WTC11 (cell line): ENCODE results near the gene LSP1. TPM values are rescaled to one million over a fixed set of nuclear protein-coding genes. Genes with fewer than 3 reads are reported as not detected.

Source experiments
- ATAC-seq: fragments of 200-7000 bp; cut with Tn5 transposase; 2 replicates; pipeline ENCODE4 v1.10.0; 2021; ENCODE audit warnings: mild to moderate bottlenecking, moderate library complexity
- CTCF ChIA-PET: fragments of 300-600 bp; sonication (Branson Sonifier 250); formaldehyde crosslinking; loops from one replicate; lab custom pipeline; 2021; ENCODE audit warnings: antibody characterized with exemption; lab: Charles Lee
- POLR2A ChIA-PET: fragments of 350-600 bp; sonication (Branson Sonifier 250); formaldehyde crosslinking; loops from one replicate; lab custom pipeline; 2021; ENCODE audit warnings: antibody characterized with exemption; lab: Charles Lee
- DNase-seq: peaks from one replicate; pipeline ENCODE4 v3.0.0; 2021; ENCODE audit warnings: low spot score
- H3K27ac Mint-ChIP-seq: 2 replicates; pipeline ENCODE4 v1.8.0; 2021; ENCODE audit warnings: mixed read lengths
- H3K27me3 Mint-ChIP-seq: 2 replicates; pipeline ENCODE4 v1.8.0; 2021; ENCODE audit warnings: low read depth, mild to moderate bottlenecking, moderate library complexity, mixed read lengths
- H3K36me3 Mint-ChIP-seq: 2 replicates; pipeline ENCODE4 v1.8.0; 2021; ENCODE audit warnings: mixed read lengths
- H3K4me1 Mint-ChIP-seq: 2 replicates; pipeline ENCODE4 v1.8.0; 2022; ENCODE audit warnings: mixed read lengths
- H3K4me3 Mint-ChIP-seq: 2 replicates; pipeline ENCODE4 v1.8.0; 2021; ENCODE audit warnings: mild to moderate bottlenecking, moderate library complexity, mixed read lengths
- H3K9me3 Mint-ChIP-seq: 2 replicates; pipeline ENCODE4 v1.8.0; 2021; ENCODE audit warnings: mixed read lengths
- FOXJ3 ChIP-seq: sonication (generic); formaldehyde crosslinking; IDR thresholded peaks from 2 replicates; pipeline ENCODE4 v1.9.0; 2021; ENCODE audit warnings: missing genetic modification reagents, mild to moderate bottlenecking, borderline replicate concordance
- KAT7 ChIP-seq: sonication (generic); formaldehyde crosslinking; IDR thresholded peaks from 2 replicates; pipeline ENCODE4 v1.8.1; 2023; ENCODE audit warnings: missing genetic modification reagents, mild to moderate bottlenecking, borderline replicate concordance
- NR2C2 ChIP-seq: sonication (generic); formaldehyde crosslinking; IDR thresholded peaks from 2 replicates; pipeline ENCODE4 v1.8.0; 2022; ENCODE audit warnings: mild to moderate bottlenecking, missing genetic modification reagents
- SP1 ChIP-seq: sonication (generic); formaldehyde crosslinking; conservative IDR thresholded peaks from 2 replicates; pipeline ENCODE4 v1.8.1; 2022; ENCODE audit warnings: missing genetic modification reagents
- TCF7 ChIP-seq: sonication (generic); formaldehyde crosslinking; IDR thresholded peaks from 2 replicates; pipeline ENCODE4 v1.8.0; 2022; ENCODE audit warnings: mild to moderate bottlenecking, low read depth, missing genetic modification reagents, moderate library complexity
- TEAD1 ChIP-seq: sonication (generic); formaldehyde crosslinking; IDR thresholded peaks from 2 replicates; pipeline ENCODE4 v1.8.0; 2022; ENCODE audit warnings: mild to moderate bottlenecking, missing genetic modification reagents
- TEAD4 ChIP-seq: sonication (generic); formaldehyde crosslinking; IDR thresholded peaks from 2 replicates; pipeline ENCODE4 v1.8.0; 2022; ENCODE audit warnings: mild to moderate bottlenecking, missing genetic modification reagents
- ZNF396 ChIP-seq: fragments of 250-450 bp; sonication (Bioruptor Pico); IDR thresholded peaks from 2 replicates; pipeline ENCODE4 v1.8.0; 2021; ENCODE audit warnings: mild to moderate bottlenecking, moderate library complexity, borderline replicate concordance
- ZNF416 ChIP-seq: fragments of 250-450 bp; sonication (Bioruptor Pico); IDR thresholded peaks from 2 replicates; pipeline ENCODE4 v1.9.0; 2021; ENCODE audit warnings: mild to moderate bottlenecking, inconsistent platforms
- ZNF423 ChIP-seq: fragments of 250-450 bp; sonication (Bioruptor Pico); IDR thresholded peaks from 2 replicates; pipeline ENCODE4 v2.1.2; 2022; ENCODE audit warnings: mild to moderate bottlenecking, moderate library complexity
- total RNA-seq: library from RNA; stranded (reverse); gene quantifications from 3 replicates; pipeline ENCODE4 v1.2.3, GENCODE V29; 2021
- TF ChIP-seq, protein P1 (sequence below): sonication (generic); formaldehyde crosslinking; IDR thresholded peaks from 2 replicates; pipeline ENCODE4 v1.8.0; 2023; ENCODE audit warnings: missing genetic modification reagents, mild to moderate bottlenecking, borderline replicate concordance
- TF ChIP-seq, protein P2 (sequence below): fragments of 250-450 bp; sonication (Bioruptor Pico); IDR thresholded peaks from 2 replicates; pipeline ENCODE4 v1.9.0; 2021; ENCODE audit warnings: mild to moderate bottlenecking
- TF ChIP-seq, protein P3 (sequence below): sonication (generic); formaldehyde crosslinking; IDR thresholded peaks from 2 replicates; pipeline ENCODE4 v1.8.0; 2023; ENCODE audit warnings: missing genetic modification reagents
- TF ChIP-seq, protein P4 (sequence below): sonication (generic); formaldehyde crosslinking; IDR thresholded peaks from 2 replicates; pipeline ENCODE4 v1.8.0; 2023; ENCODE audit warnings: mild to moderate bottlenecking, missing genetic modification reagents
- TF ChIP-seq, protein P5 (sequence below): sonication (generic); formaldehyde crosslinking; IDR thresholded peaks from 2 replicates; pipeline ENCODE4 v1.8.1; 2023; ENCODE audit warnings: mild to moderate bottlenecking, missing genetic modification reagents
- TF ChIP-seq, protein P6 (sequence below): sonication (generic); formaldehyde crosslinking; IDR thresholded peaks from 2 replicates; pipeline ENCODE4 v1.8.0; 2022; ENCODE audit warnings: mild to moderate bottlenecking, missing genetic modification reagents

LSP1 gene
- total RNA-seq, 1 experiment from 2014 or later: 0.77 TPM

DNA sequence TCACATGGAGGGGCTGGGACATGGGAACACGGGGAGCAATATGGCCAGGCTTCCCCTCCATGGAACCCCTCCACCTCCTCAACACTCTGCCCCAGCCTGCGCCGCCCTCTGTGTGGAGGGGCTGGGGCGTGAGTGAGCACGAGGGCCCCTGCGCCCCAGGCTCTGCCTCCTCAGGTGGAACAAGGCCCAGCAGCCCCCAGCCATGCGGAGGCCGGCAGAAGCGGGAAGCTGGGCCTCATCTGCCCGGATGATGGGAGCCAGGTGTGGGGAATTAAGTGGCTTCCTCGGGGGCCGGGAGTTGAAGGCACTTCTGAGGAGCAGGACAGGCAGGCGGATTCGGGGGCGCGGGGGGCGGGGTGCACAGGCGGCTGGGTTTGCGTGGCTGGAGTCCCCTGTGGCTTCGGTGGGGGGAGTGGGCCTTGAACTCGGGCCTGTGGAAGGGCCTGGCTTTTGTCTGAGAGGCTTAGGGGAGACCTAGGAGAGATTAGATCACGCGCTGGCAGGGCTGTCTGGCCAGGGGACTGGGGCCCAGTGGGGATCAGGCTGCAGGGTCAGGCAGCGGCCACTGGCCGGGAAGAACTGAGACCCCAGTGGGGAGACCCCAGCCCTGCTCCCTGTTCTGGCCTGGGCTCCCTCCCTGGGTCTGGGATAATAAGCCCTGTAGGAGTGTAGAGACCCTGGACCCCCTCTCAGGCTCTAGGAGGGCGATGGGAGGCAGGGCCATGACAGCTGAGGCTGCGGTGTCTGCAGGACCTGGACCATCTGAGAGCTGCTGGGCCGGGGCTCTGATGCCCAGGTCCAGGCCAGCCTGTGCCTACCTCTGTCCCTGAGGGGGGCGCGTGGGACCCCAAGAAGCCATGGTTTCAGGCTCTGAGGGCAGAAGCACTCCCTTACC lies 25.5 kb downstream of the LSP1 start (continued):
- TF ChIP-seq, protein P1, sequence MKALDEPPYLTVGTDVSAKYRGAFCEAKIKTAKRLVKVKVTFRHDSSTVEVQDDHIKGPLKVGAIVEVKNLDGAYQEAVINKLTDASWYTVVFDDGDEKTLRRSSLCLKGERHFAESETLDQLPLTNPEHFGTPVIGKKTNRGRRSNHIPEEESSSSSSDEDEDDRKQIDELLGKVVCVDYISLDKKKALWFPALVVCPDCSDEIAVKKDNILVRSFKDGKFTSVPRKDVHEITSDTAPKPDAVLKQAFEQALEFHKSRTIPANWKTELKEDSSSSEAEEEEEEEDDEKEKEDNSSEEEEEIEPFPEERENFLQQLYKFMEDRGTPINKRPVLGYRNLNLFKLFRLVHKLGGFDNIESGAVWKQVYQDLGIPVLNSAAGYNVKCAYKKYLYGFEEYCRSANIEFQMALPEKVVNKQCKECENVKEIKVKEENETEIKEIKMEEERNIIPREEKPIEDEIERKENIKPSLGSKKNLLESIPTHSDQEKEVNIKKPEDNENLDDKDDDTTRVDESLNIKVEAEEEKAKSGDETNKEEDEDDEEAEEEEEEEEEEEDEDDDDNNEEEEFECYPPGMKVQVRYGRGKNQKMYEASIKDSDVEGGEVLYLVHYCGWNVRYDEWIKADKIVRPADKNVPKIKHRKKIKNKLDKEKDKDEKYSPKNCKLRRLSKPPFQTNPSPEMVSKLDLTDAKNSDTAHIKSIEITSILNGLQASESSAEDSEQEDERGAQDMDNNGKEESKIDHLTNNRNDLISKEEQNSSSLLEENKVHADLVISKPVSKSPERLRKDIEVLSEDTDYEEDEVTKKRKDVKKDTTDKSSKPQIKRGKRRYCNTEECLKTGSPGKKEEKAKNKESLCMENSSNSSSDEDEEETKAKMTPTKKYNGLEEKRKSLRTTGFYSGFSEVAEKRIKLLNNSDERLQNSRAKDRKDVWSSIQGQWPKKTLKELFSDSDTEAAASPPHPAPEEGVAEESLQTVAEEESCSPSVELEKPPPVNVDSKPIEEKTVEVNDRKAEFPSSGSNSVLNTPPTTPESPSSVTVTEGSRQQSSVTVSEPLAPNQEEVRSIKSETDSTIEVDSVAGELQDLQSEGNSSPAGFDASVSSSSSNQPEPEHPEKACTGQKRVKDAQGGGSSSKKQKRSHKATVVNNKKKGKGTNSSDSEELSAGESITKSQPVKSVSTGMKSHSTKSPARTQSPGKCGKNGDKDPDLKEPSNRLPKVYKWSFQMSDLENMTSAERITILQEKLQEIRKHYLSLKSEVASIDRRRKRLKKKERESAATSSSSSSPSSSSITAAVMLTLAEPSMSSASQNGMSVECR: no peak
- TF ChIP-seq KAT7 (CRISPR knock-in tag): no peak
- TF ChIP-seq ZNF416 (CRISPR knock-in tag): no peak
- TF ChIP-seq FOXJ3 (CRISPR knock-in tag): no peak
- no peak for TF ChIP-seq NR2C2 (CRISPR knock-in tag)

DNA sequence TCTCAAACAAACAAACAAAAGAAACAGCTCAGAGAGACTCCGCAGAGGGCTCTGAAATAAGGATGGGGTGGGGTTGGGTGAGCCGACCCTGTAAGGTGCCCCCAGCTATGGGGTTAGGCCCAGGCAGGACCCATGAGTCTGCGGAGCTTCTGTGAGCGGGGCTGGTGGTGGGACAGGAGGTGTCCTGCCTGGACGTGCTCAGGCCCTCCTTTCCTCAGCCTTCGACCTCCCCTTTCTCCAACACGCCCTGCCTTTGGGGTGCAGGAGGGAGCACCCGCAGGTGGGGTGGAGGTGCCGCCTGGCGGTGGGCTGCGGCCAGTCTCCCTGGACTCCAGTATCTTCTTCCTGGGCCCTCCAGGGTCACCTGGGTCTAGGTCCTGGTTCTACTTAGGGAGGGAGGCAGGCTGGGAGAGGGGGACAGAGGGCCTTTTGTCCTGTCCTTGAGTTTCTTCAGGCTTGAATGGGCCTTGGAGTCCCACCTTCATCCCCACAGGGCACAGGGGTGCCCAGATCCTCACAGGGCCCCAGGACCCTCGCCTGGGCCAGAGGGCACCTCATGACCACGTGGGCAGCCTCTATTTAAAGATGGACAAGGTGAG lies 26.6 kb downstream of the LSP1 start:
- no peak for DNase-seq
- no peaks in the 10 kb centered on the region; the same call in 1 of the 2 replicates for H3K27me3 Mint-ChIP-seq
- CTCF ChIA-PET: interaction anchor here (0.9 to 6.0 kb wide), 3 partner anchors 54 to 272 kb away, joined by 3 to 69 read pairs (median 3); no protein-coding TSS in a partner anchor
- no peaks in the 10 kb centered on the region for H3K9me3 Mint-ChIP-seq
- no peak for ATAC-seq
- H3K36me3 Mint-ChIP-seq: no peaks in the 10 kb centered on the region
- TF ChIP-seq, protein P2, sequence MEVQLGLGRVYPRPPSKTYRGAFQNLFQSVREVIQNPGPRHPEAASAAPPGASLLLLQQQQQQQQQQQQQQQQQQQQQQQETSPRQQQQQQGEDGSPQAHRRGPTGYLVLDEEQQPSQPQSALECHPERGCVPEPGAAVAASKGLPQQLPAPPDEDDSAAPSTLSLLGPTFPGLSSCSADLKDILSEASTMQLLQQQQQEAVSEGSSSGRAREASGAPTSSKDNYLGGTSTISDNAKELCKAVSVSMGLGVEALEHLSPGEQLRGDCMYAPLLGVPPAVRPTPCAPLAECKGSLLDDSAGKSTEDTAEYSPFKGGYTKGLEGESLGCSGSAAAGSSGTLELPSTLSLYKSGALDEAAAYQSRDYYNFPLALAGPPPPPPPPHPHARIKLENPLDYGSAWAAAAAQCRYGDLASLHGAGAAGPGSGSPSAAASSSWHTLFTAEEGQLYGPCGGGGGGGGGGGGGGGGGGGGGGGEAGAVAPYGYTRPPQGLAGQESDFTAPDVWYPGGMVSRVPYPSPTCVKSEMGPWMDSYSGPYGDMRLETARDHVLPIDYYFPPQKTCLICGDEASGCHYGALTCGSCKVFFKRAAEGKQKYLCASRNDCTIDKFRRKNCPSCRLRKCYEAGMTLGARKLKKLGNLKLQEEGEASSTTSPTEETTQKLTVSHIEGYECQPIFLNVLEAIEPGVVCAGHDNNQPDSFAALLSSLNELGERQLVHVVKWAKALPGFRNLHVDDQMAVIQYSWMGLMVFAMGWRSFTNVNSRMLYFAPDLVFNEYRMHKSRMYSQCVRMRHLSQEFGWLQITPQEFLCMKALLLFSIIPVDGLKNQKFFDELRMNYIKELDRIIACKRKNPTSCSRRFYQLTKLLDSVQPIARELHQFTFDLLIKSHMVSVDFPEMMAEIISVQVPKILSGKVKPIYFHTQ (CRISPR knock-in tag): no peak
- TF ChIP-seq TEAD4 (CRISPR knock-in tag): no peak
- TF ChIP-seq, protein P3, sequence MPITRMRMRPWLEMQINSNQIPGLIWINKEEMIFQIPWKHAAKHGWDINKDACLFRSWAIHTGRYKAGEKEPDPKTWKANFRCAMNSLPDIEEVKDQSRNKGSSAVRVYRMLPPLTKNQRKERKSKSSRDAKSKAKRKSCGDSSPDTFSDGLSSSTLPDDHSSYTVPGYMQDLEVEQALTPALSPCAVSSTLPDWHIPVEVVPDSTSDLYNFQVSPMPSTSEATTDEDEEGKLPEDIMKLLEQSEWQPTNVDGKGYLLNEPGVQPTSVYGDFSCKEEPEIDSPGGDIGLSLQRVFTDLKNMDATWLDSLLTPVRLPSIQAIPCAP: no peak
- TF ChIP-seq, protein P4, sequence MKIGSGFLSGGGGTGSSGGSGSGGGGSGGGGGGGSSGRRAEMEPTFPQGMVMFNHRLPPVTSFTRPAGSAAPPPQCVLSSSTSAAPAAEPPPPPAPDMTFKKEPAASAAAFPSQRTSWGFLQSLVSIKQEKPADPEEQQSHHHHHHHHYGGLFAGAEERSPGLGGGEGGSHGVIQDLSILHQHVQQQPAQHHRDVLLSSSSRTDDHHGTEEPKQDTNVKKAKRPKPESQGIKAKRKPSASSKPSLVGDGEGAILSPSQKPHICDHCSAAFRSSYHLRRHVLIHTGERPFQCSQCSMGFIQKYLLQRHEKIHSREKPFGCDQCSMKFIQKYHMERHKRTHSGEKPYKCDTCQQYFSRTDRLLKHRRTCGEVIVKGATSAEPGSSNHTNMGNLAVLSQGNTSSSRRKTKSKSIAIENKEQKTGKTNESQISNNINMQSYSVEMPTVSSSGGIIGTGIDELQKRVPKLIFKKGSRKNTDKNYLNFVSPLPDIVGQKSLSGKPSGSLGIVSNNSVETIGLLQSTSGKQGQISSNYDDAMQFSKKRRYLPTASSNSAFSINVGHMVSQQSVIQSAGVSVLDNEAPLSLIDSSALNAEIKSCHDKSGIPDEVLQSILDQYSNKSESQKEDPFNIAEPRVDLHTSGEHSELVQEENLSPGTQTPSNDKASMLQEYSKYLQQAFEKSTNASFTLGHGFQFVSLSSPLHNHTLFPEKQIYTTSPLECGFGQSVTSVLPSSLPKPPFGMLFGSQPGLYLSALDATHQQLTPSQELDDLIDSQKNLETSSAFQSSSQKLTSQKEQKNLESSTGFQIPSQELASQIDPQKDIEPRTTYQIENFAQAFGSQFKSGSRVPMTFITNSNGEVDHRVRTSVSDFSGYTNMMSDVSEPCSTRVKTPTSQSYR: no peak
- TF ChIP-seq, protein P5, sequence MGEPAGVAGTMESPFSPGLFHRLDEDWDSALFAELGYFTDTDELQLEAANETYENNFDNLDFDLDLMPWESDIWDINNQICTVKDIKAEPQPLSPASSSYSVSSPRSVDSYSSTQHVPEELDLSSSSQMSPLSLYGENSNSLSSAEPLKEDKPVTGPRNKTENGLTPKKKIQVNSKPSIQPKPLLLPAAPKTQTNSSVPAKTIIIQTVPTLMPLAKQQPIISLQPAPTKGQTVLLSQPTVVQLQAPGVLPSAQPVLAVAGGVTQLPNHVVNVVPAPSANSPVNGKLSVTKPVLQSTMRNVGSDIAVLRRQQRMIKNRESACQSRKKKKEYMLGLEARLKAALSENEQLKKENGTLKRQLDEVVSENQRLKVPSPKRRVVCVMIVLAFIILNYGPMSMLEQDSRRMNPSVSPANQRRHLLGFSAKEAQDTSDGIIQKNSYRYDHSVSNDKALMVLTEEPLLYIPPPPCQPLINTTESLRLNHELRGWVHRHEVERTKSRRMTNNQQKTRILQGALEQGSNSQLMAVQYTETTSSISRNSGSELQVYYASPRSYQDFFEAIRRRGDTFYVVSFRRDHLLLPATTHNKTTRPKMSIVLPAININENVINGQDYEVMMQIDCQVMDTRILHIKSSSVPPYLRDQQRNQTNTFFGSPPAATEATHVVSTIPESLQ (CRISPR knock-in tag): no peak
- no peak for TF ChIP-seq ZNF423
- TF ChIP-seq, protein P6, sequence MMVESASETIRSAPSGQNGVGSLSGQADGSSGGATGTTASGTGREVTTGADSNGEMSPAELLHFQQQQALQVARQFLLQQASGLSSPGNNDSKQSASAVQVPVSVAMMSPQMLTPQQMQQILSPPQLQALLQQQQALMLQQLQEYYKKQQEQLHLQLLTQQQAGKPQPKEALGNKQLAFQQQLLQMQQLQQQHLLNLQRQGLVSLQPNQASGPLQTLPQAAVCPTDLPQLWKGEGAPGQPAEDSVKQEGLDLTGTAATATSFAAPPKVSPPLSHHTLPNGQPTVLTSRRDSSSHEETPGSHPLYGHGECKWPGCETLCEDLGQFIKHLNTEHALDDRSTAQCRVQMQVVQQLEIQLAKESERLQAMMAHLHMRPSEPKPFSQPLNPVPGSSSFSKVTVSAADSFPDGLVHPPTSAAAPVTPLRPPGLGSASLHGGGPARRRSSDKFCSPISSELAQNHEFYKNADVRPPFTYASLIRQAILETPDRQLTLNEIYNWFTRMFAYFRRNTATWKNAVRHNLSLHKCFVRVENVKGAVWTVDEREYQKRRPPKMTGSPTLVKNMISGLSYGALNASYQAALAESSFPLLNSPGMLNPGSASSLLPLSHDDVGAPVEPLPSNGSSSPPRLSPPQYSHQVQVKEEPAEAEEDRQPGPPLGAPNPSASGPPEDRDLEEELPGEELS (CRISPR knock-in tag): no peak
- TF ChIP-seq TEAD1 (CRISPR knock-in tag): no peak
- TF ChIP-seq ZNF396 (CRISPR knock-in tag): no peak
- TF ChIP-seq TCF7 (CRISPR knock-in tag): no peak
- no peak for TF ChIP-seq SP1
- POLR2A ChIA-PET: no interaction called here
- no peak overlapping the region for H3K4me3 Mint-ChIP-seq
- 0 out of 2 replicates have a peak, but pooled peaks cover 3% of the 10 kb centered on the region for H3K4me1 Mint-ChIP-seq
- H3K27ac Mint-ChIP-seq: no peak overlapping the region
